Smooth muscle cell (in vitro differentiated cells): Measurements from ENCODE around the gene CHCHD6. TPM values are rescaled to one million over a fixed set of nuclear protein-coding genes. Genes with fewer than 3 reads are reported as not detected.

Experiments
- DNase-seq: peaks from one replicate; lab custom pipeline; 2025; ENCODE audit not compliant: unreplicated experiment; lab: John Stamatoyannopoulos, UW
- H2AFZ ChIP-seq: fragments of 200-600 bp; sonication (generic); 2 replicates; pipeline ENCODE4 v1.6.0; 2016; ENCODE audit warnings: antibody characterized with exemption, low read depth, mild to moderate bottlenecking
- H3F3A ChIP-seq: fragments of 200-600 bp; sonication (generic); 2 replicates; pipeline ENCODE4 v1.6.0; 2017; ENCODE audit warnings: antibody characterized with exemption, low read depth
- H3K27ac ChIP-seq: fragments of 200-600 bp; sonication (generic); 2 replicates; pipeline ENCODE4 v1.5.1; 2016; ENCODE audit warnings: low read depth, mild to moderate bottlenecking
- H3K27me3 ChIP-seq: fragments of 200-600 bp; sonication (generic); 2 replicates; pipeline ENCODE4 v1.6.1; 2016; ENCODE audit warnings: low read depth, mild to moderate bottlenecking
- H3K36me3 ChIP-seq: fragments of 200-600 bp; sonication (generic); 2 replicates; pipeline ENCODE4 v1.5.1; 2016; ENCODE audit warnings: low read depth
- H3K4me1 ChIP-seq: fragments of 200-600 bp; sonication (generic); 2 replicates; pipeline ENCODE4 v1.5.1; 2016; ENCODE audit warnings: low read depth
- H3K4me2 ChIP-seq: fragments of 200-600 bp; sonication (generic); 2 replicates; pipeline ENCODE4 v1.6.0; 2016; ENCODE audit warnings: mild to moderate bottlenecking
- H3K4me3 ChIP-seq: fragments of 200-600 bp; sonication (generic); 2 replicates; pipeline ENCODE4 v1.5.1; 2016; ENCODE audit warnings: mild to moderate bottlenecking
- H3K79me2 ChIP-seq: fragments of 200-600 bp; sonication (generic); 2 replicates; pipeline ENCODE4 v1.6.0; 2016; ENCODE audit warnings: low read depth, mild to moderate bottlenecking
- H3K9ac ChIP-seq: fragments of 200-600 bp; sonication (generic); 2 replicates; pipeline ENCODE4 v1.6.0; 2016; ENCODE audit warnings: low read depth
- H3K9me3 ChIP-seq: fragments of 200-600 bp; sonication (generic); replicated peaks from 2 replicates; pipeline ENCODE4 v1.5.1; 2016; ENCODE audit warnings: low read depth
- H4K20me1 ChIP-seq: fragments of 200-600 bp; sonication (generic); 2 replicates; pipeline ENCODE4 v1.6.0; 2016; ENCODE audit warnings: low read depth
- CTCF ChIP-seq: fragments of 200-600 bp; sonication (generic); IDR thresholded peaks from 2 replicates; pipeline ENCODE4 v1.5.1; 2017; ENCODE audit warnings: borderline replicate concordance, mild to moderate bottlenecking, antibody characterized with exemption; ENCODE audit not compliant: insufficient read depth, poor library complexity, severe bottlenecking
- WGBS: methylation state at CpG from one replicate; pipeline ENCODE4 v1.1.7; 2016; ENCODE audit warnings: low lambda C conversion rate; 5-methylcytosine and 5-hydroxymethylcytosine counted together
- polyA plus RNA-seq: library from polyadenylated mRNA; unstranded; fragments of >200 nt; fragmentation: Nextera tagmentation; extraction: Ambion mirVana; gene quantifications from 2 replicates; pipeline ENCODE4 v1.2.1, GENCODE V29; 2016
- total RNA-seq: library from RNA; depleted of rRNA; stranded (reverse); fragments of >200 nt; gene quantifications from 2 replicates; pipeline ENCODE4 v1.2.3, GENCODE V29; 2014

Gene CHCHD6
- total and polyA plus RNA-seq, 2 experiments from 2014 or later, result 6.7 to 27.2 TPM

- no peaks in the 10 kb centered on the region for H3F3A ChIP-seq
- no peak overlapping the region for H3K27ac ChIP-seq
- no peaks in the 10 kb centered on the region for H3K9me3 ChIP-seq
- H3K4me2 ChIP-seq, result peak overlapping the region; percentile 33
- peaks cover 1% of the 10 kb centered on the region for H3K4me1 ChIP-seq
- no peak for TF ChIP-seq CTCF
- WGBS, result 80% methylated on average over 3 of the region's 3 CpGs
- H3K9ac ChIP-seq, result no peak overlapping the region
- no peaks in the 10 kb centered on the region for H4K20me1 ChIP-seq
- no peak overlapping the region for H3K4me3 ChIP-seq
- no peaks in the 10 kb centered on the region for H3K27me3 ChIP-seq
- no peak for DNase-seq
- H2AFZ ChIP-seq, result no peak overlapping the region
- no peaks in the 10 kb centered on the region for H3K36me3 ChIP-seq
- H3K79me2 ChIP-seq, result no peaks in the 10 kb centered on the region
Measured at GRCh38 chr3:126685021-126685420, 19.0 kb upstream of the CHCHD6 start.

- Histone ChIP-seq H4K20me1 (no peaks in the 10 kb centered on the region), H3K36me3 (no peaks in the 10 kb centered on the region), H3K4me2 (peak overlapping the region; percentile 33), H3K27ac (no peak overlapping the region), H3K79me2 (no peaks in the 10 kb centered on the region), H3F3A (no peaks in the 10 kb centered on the region), H2AFZ (no peak overlapping the region), H3K9ac (no peak overlapping the region), H3K27me3 (no peaks in the 10 kb centered on the region), H3K9me3 (no peaks in the 10 kb centered on the region), H3K4me1 (no peaks in the 10 kb centered on the region), H3K4me3 (no peak overlapping the region)
- WGBS, result 93% methylated on average over 2 of the region's 2 CpGs
- TF ChIP-seq CTCF, result no peak
- no peak for DNase-seq
Measured at GRCh38 chr3:126685493-126685892, 18.5 kb upstream of the CHCHD6 start.

GRCh38 chr3:126691765-126692164, 12.3 kb upstream of the CHCHD6 start:
- no peak for TF ChIP-seq CTCF
- 79% methylated on average over 4 of the region's 4 CpGs for WGBS
- H3K27me3 ChIP-seq, result peaks cover 15% of the 10 kb centered on the region
- H4K20me1 ChIP-seq, result no peaks in the 10 kb centered on the region
- no peak overlapping the region for H3K27ac ChIP-seq
- H3K4me3 ChIP-seq, result no peak overlapping the region
- H3K4me2 ChIP-seq, result no peak overlapping the region
- H3K4me1 ChIP-seq, result peaks cover 7% of the 10 kb centered on the region
- H3K36me3 ChIP-seq, result no peaks in the 10 kb centered on the region
- no peak for DNase-seq
- no peak overlapping the region for H3K9ac ChIP-seq
- no peaks in the 10 kb centered on the region for H3K79me2 ChIP-seq
- no peaks in the 10 kb centered on the region for H3K9me3 ChIP-seq
- no peak overlapping the region for H2AFZ ChIP-seq
- H3F3A ChIP-seq, result no peaks in the 10 kb centered on the region

GRCh38 chr3:126692858-126693257, 11.2 kb upstream of the CHCHD6 start:
- no peak overlapping the region for H3K27ac ChIP-seq
- H4K20me1 ChIP-seq, result no peaks in the 10 kb centered on the region
- no peak overlapping the region for H3K9ac ChIP-seq
- no peak for TF ChIP-seq CTCF
- H3K4me2 ChIP-seq, result no peak overlapping the region
- H3K4me1 ChIP-seq, result peaks cover 7% of the 10 kb centered on the region
- no peak for DNase-seq
- H3K27me3 ChIP-seq, result peaks cover 15% of the 10 kb centered on the region
- H2AFZ ChIP-seq, result no peak overlapping the region
- no peak overlapping the region for H3K4me3 ChIP-seq
- no peaks in the 10 kb centered on the region for H3F3A ChIP-seq
- H3K36me3 ChIP-seq, result no peaks in the 10 kb centered on the region
- no peaks in the 10 kb centered on the region for H3K9me3 ChIP-seq
- no peaks in the 10 kb centered on the region for H3K79me2 ChIP-seq
- WGBS, result 69% methylated on average over 5 of the region's 5 CpGs
